K562 (cell line): ENCODE results near the gene LY6G6F. TPM values are rescaled to one million over a fixed set of nuclear protein-coding genes. Genes with fewer than 3 reads are reported as not detected.
A peak's percentile ranks its signal among the peaks of the same experiment; 100 is the strongest.

Source experiments
- AFF1 ChIP-seq, 2 experiments: fragments of 450-650 bp; IDR thresholded peaks; 2 replicates each; pipeline ENCODE4 v1.6.1; 2018; ENCODE audit warnings: mild to moderate bottlenecking in 2 of 2, low read depth in 1 of 2; ENCODE audit not compliant: partially characterized antibody in 2 of 2
- BHLHE40 ChIP-seq: IDR thresholded peaks from 2 replicates; pipeline ENCODE4 v1.6.1; 2011; ENCODE audit warnings: low read length, improper control_type of control experiment
- CC2D1A ChIP-seq: fragments of 450-650 bp; IDR thresholded peaks from 2 replicates; pipeline ENCODE4 v1.6.1; 2017; ENCODE audit warnings: mild to moderate bottlenecking
- COPS2 ChIP-seq: fragments of 450-650 bp; conservative IDR thresholded peaks from 2 replicates; pipeline ENCODE4 v1.6.1; 2016; ENCODE audit warnings: mild to moderate bottlenecking, moderate library complexity
- FOXM1 ChIP-seq, 2 experiments: fragments of 450-650 bp in 1 of 2; sonication (generic) in 1 of 2; formaldehyde crosslinking in 1 of 2; IDR thresholded peaks; 2 replicates each; pipeline versions ENCODE4 v1.6.1 to v1.9.0; 2017 to 2022; ENCODE audit warnings: low read depth in 2 of 2, mild to moderate bottlenecking in 2 of 2, missing genetic modification reagents in 1 of 2, moderate library complexity in 1 of 2
- HDAC2 ChIP-seq: fragments of 450-650 bp; IDR thresholded peaks from 2 replicates; pipeline ENCODE4 v1.6.1; 2016; ENCODE audit warnings: mild to moderate bottlenecking
- OTX1 ChIP-seq: fragments of 450-650 bp; formaldehyde crosslinking; IDR thresholded peaks from 2 replicates; pipeline ENCODE4 v1.4.0; 2022; ENCODE audit warnings: mild to moderate bottlenecking
- PCBP1 ChIP-seq: fragments of 200-400 bp; formaldehyde crosslinking; IDR thresholded peaks from 2 replicates; pipeline ENCODE4 v1.6.1; 2018; ENCODE audit warnings: mild to moderate bottlenecking, low read depth, low read length; ENCODE audit not compliant: poor library complexity, severe bottlenecking
- PHTF2 ChIP-seq: fragments of 250-450 bp; sonication (Bioruptor Pico); IDR thresholded peaks from 2 replicates; pipeline ENCODE4 v1.5.0; 2021; ENCODE audit warnings: mild to moderate bottlenecking
- RBM22 ChIP-seq: fragments of 200-400 bp; formaldehyde crosslinking; IDR thresholded peaks from 2 replicates; pipeline ENCODE4 v1.6.1; 2018; ENCODE audit warnings: low read length, low read depth; ENCODE audit not compliant: poor library complexity, severe bottlenecking
- UBTF ChIP-seq, 2 experiments: IDR thresholded peaks; 2 replicates each; pipeline ENCODE4 v1.6.1; 2012; ENCODE audit warnings: improper control_type of control experiment in 2 of 2, low read depth in 2 of 2, low read length in 2 of 2, borderline replicate concordance in 1 of 2
- ZBTB26 ChIP-seq: fragments of 450-650 bp; formaldehyde crosslinking; IDR thresholded peaks from 2 replicates; pipeline ENCODE4 v1.4.0; 2022; ENCODE audit warnings: missing genetic modification characterization
- ZFP91 ChIP-seq: sonication (generic); formaldehyde crosslinking; IDR thresholded peaks from 2 replicates; pipeline ENCODE4 v1.8.0; 2022; ENCODE audit warnings: mild to moderate bottlenecking, missing genetic modification reagents
- ZNF445 ChIP-seq: fragments of 250-450 bp; sonication (Bioruptor Pico); IDR thresholded peaks from 2 replicates; pipeline ENCODE4 v1.4.0; 2020; ENCODE audit warnings: low read depth, mild to moderate bottlenecking, moderate library complexity
- polyA plus RNA-seq, 8 experiments: library from polyadenylated mRNA; depleted of rRNA in 4 of 8; stranded (reverse) in 5 of 8; unstranded in 3 of 8; fragments of >200 nt; fragmentation: Nextera tagmentation in 2 of 8; fragmentation: Illumina TruSeq in 1 of 8; extraction: Ambion mirVana in 2 of 8; extraction: Trizol in 1 of 8; gene quantifications; 2 replicates each; pipeline versions ENCODE4 v1.2.1 to v1.2.3, GENCODE V29; 2011 to 2014; ENCODE audit warnings: inconsistent platforms in 1 of 8, missing spikeins in 1 of 8
- total RNA-seq, 7 experiments: library from RNA; depleted of rRNA in 6 of 7; stranded (reverse); fragments of >200 nt in 6 of 7; fragmentation: Illumina TruSeq in 2 of 7; extraction: Trizol in 2 of 7; gene quantifications; 2 replicates each; pipeline versions ENCODE4 v1.2.1 to v1.2.3, GENCODE V29; 2011 to 2021; ENCODE audit warnings: low replicate concordance in 1 of 7

LY6G6F gene
- total and polyA plus RNA-seq, 9 of the 15 experiments (the other 6 are each of a cell fraction or from before 2014, with no cell fraction given) = 0.14 to 0.50 (median 0.28) TPM; not detected in 2

DNA sequence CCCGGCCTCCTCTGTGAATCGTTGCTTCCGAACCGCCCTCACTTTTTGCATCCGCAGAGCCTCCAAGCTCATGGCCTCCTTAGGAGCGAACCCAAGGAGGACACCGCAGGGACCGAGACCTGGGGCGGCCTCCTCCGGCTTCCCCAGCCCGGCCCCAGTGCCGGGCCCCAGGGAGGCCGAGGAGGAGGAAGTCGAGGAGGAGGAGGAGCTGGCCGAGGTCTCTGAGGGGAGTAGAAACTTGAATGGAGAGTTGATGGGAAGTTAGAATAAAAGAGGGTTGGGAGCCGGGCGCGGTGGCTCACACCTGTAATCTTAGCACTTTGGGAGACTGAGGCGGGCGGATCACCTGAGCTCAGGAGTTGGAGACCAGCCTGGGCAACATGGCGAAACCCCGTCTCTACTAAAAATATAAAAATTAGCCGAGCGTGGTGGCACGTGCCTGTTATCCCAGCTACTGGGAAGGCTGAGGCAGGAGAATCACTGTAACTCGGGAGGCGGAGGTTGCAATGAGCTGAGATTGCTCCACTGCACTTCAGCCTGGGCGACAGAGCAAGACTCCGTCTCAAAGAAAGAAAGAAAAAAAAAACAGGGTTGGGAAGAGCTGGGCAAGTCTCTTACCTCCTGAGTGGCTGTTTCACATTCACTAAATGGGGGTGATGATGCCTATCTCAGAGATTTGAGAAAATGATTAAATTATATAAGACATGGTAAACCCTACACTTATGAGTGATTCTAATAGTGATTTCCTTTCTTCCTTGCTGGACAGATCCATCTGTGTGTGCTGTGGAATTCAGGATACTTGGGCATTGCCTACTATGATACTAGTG, 33.9 kb downstream of the LY6G6F start (continued):
- TF ChIP-seq AFF1 (IDR thresholded peaks at IDR 0.05; ENCODE audit: low read depth in 1 of 2, partially characterized antibody in 2 of 2) (peak in 1 of 2 experiments; percentile 13), BHLHE40 (peak; percentile 73), RBM22 (peak; percentile 58), PCBP1 (peak; percentile 10), COPS2 (no peak), FOXM1 (IDR thresholded peaks at IDR 0.05; ENCODE audit: low read depth) (no peak), FOXM1 (CRISPR knock-in tag; IDR thresholded peaks at IDR 0.05; ENCODE audit: low read depth) (peak; percentile 70), OTX1 (CRISPR knock-in tag) (peak; percentile 5; the same call in 1 of the 2 replicates), HDAC2 (peak; percentile 21; the same call in 1 of the 2 replicates), CC2D1A (peak; percentile 13; the same call in 1 of the 2 replicates), ZBTB26 (CRISPR knock-in tag) (0 out of 2 replicates have a peak, but pooled peaks have one; percentile 39), UBTF (IDR thresholded peaks at IDR 0.05; ENCODE audit: borderline replicate concordance in 1 of 2, low read depth in 2 of 2, low read length in 2 of 2) (peak; percentile 84 to 94; a peak in 3 of 4 replicates), PHTF2 (CRISPR knock-in tag) (peak; percentile 7; the same call in 1 of the 2 replicates), ZNF445 (CRISPR knock-in tag) (no peak), ZFP91 (0 out of 2 replicates have a peak, but pooled peaks have one; percentile 15)
